SK-N-SH treated with all-trans-retinoic acid at 6 μM for 48 hours (cell line): ENCODE results near the gene NOL9.

Experiments used
- ARNTL ChIP-seq: fragments of 450-650 bp; formaldehyde crosslinking; IDR thresholded peaks from 2 replicates; pipeline ENCODE4 v1.5.0; 2020; ENCODE audit warnings: low read depth, mild to moderate bottlenecking, moderate library complexity, borderline replicate concordance
- ESRRG ChIP-seq: fragments of 250-450 bp; sonication (Bioruptor Pico); IDR thresholded peaks from 2 replicates; pipeline ENCODE4 v1.6.1; 2021; ENCODE audit warnings: mild to moderate bottlenecking
- RARB ChIP-seq: fragments of 250-450 bp; sonication (Bioruptor Pico); IDR thresholded peaks from 2 replicates; pipeline ENCODE4 v1.8.0; 2021; ENCODE audit warnings: mild to moderate bottlenecking, moderate library complexity
- ZFP30 ChIP-seq: fragments of 450-650 bp; formaldehyde crosslinking; IDR thresholded peaks from 2 replicates; pipeline ENCODE4 v1.5.0; 2022; ENCODE audit warnings: mild to moderate bottlenecking, moderate library complexity
- ZNF70 ChIP-seq: fragments of 450-650 bp; formaldehyde crosslinking; IDR thresholded peaks from 2 replicates; pipeline ENCODE4 v1.5.0; 2020; ENCODE audit warnings: mild to moderate bottlenecking, moderate library complexity
- ZNF8 ChIP-seq: fragments of 450-650 bp; formaldehyde crosslinking; IDR thresholded peaks from 2 replicates; pipeline ENCODE4 v1.5.0; 2020; ENCODE audit warnings: mild to moderate bottlenecking, moderate library complexity
- TF ChIP-seq, protein P1 (sequence below): fragments of 250-450 bp; sonication (Bioruptor Pico); IDR thresholded peaks from 2 replicates; pipeline ENCODE4 v1.8.0; 2020; ENCODE audit warnings: mild to moderate bottlenecking, moderate library complexity, borderline replicate concordance
- TF ChIP-seq, protein P2 (sequence below): fragments of 250-450 bp; sonication (Bioruptor Pico); IDR thresholded peaks from 2 replicates; pipeline ENCODE4 v1.5.0; 2020; ENCODE audit warnings: mild to moderate bottlenecking, moderate library complexity
- TF ChIP-seq, protein P3 (sequence below): fragments of 250-450 bp; sonication (Bioruptor Pico); IDR thresholded peaks from 2 replicates; pipeline ENCODE4 v1.8.0; 2021; ENCODE audit warnings: low read depth, mild to moderate bottlenecking, moderate library complexity, borderline replicate concordance

DNA sequence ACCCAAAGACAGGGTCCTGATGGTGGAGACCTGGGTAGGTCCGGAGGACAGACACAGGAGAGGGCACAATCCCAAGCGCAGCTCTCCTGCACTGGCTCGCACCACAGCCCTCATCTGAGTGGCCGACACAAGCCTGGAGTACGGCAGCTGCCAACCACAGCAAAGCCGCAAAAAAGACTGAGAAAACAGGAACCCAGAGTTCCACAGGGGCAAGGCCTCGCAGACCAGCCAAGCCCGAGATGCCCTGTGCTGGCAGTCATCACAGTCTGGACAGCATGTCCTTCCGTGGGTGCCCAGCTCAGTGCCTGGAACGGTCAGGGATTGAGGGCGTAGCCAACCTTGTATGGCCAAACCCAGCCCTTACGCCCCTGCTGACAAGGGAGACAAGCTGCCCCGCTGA lies 36.9 kb upstream of the NOL9 start:
- TF ChIP-seq ARNTL (CRISPR knock-in tag), result no peak
- TF ChIP-seq, protein P1, sequence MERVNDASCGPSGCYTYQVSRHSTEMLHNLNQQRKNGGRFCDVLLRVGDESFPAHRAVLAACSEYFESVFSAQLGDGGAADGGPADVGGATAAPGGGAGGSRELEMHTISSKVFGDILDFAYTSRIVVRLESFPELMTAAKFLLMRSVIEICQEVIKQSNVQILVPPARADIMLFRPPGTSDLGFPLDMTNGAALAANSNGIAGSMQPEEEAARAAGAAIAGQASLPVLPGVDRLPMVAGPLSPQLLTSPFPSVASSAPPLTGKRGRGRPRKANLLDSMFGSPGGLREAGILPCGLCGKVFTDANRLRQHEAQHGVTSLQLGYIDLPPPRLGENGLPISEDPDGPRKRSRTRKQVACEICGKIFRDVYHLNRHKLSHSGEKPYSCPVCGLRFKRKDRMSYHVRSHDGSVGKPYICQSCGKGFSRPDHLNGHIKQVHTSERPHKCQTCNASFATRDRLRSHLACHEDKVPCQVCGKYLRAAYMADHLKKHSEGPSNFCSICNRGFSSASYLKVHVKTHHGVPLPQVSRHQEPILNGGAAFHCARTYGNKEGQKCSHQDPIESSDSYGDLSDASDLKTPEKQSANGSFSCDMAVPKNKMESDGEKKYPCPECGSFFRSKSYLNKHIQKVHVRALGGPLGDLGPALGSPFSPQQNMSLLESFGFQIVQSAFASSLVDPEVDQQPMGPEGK, result no peak
- no peak for TF ChIP-seq ZFP30 (CRISPR knock-in tag)
- TF ChIP-seq, protein P2, sequence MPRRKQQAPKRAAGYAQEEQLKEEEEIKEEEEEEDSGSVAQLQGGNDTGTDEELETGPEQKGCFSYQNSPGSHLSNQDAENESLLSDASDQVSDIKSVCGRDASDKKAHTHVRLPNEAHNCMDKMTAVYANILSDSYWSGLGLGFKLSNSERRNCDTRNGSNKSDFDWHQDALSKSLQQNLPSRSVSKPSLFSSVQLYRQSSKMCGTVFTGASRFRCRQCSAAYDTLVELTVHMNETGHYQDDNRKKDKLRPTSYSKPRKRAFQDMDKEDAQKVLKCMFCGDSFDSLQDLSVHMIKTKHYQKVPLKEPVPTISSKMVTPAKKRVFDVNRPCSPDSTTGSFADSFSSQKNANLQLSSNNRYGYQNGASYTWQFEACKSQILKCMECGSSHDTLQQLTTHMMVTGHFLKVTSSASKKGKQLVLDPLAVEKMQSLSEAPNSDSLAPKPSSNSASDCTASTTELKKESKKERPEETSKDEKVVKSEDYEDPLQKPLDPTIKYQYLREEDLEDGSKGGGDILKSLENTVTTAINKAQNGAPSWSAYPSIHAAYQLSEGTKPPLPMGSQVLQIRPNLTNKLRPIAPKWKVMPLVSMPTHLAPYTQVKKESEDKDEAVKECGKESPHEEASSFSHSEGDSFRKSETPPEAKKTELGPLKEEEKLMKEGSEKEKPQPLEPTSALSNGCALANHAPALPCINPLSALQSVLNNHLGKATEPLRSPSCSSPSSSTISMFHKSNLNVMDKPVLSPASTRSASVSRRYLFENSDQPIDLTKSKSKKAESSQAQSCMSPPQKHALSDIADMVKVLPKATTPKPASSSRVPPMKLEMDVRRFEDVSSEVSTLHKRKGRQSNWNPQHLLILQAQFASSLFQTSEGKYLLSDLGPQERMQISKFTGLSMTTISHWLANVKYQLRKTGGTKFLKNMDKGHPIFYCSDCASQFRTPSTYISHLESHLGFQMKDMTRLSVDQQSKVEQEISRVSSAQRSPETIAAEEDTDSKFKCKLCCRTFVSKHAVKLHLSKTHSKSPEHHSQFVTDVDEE (CRISPR knock-in tag), result no peak
- TF ChIP-seq, protein P3, sequence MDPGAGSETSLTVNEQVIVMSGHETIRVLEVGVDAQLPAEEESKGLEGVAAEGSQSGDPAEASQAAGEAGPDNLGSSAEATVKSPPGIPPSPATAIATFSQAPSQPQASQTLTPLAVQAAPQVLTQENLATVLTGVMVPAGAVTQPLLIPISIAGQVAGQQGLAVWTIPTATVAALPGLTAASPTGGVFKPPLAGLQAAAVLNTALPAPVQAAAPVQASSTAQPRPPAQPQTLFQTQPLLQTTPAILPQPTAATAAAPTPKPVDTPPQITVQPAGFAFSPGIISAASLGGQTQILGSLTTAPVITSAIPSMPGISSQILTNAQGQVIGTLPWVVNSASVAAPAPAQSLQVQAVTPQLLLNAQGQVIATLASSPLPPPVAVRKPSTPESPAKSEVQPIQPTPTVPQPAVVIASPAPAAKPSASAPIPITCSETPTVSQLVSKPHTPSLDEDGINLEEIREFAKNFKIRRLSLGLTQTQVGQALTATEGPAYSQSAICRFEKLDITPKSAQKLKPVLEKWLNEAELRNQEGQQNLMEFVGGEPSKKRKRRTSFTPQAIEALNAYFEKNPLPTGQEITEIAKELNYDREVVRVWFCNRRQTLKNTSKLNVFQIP (CRISPR knock-in tag), result no peak
- no peak for TF ChIP-seq ZNF70 (CRISPR knock-in tag)
- TF ChIP-seq ESRRG (CRISPR knock-in tag), result no peak
- TF ChIP-seq ZNF8, result no peak
- TF ChIP-seq RARB, result no peak
